Anterior cingulate cortex (tissue), 58 donors: ENCODE data around the gene IL12RB2.

Experiments used
- DNase-seq, 58 donors: peaks; one replicate each; lab custom pipeline; 2025; lab: John Stamatoyannopoulos, UW

IL12RB2 gene

GRCh38 chr1:67307251-67308060 lies at the start of gene IL12RB2:
IL12RB2 (plus strand) TSS chr1:67307873; CDS start chr1:67320369, 12,496 bp downstream.
- peak in 2 of 58 donors; percentile 3 to 38 for DNase-seq

GRCh38 chr1:67261680-67262079 lies 46.0 kb upstream of the IL12RB2 start:
- DNase-seq = no peak

- no peak for DNase-seq
Measured at GRCh38 chr1:67262735-67263134, 44.9 kb upstream of the IL12RB2 start.

- DNase-seq = no peak
Measured at GRCh38 chr1:67264152-67264551, 43.5 kb upstream of the IL12RB2 start.

- DNase-seq = no peak
Measured at GRCh38 chr1:67264899-67265298, 42.8 kb upstream of the IL12RB2 start.

GRCh38 chr1:67269061-67269460 lies 38.6 kb upstream of the IL12RB2 start:
- no peak for DNase-seq

GRCh38 chr1:67270541-67270940 lies 37.1 kb upstream of the IL12RB2 start:
- DNase-seq = no peak

- DNase-seq = no peak
Measured at GRCh38 chr1:67273591-67273990, 34.1 kb upstream of the IL12RB2 start.

- no peak for DNase-seq
Measured at GRCh38 chr1:67274623-67275325, 32.9 kb upstream of the IL12RB2 start.

- no peak for DNase-seq
Measured at GRCh38 chr1:67280696-67281095, 27.0 kb upstream of the IL12RB2 start.

- DNase-seq = no peak
Measured at GRCh38 chr1:67281244-67281643, 26.4 kb upstream of the IL12RB2 start.

- DNase-seq = no peak
Measured at GRCh38 chr1:67285780-67286488, 21.7 kb upstream of the IL12RB2 start.

GRCh38 chr1:67290236-67290635 lies 17.4 kb upstream of the IL12RB2 start:
- DNase-seq = no peak

- no peak for DNase-seq
Measured at GRCh38 chr1:67294836-67295617, 12.6 kb upstream of the IL12RB2 start.

- DNase-seq = no peak
Measured at GRCh38 chr1:67298762-67299161, 8.9 kb upstream of the IL12RB2 start.

GRCh38 chr1:67299296-67299695 lies 8.4 kb upstream of the IL12RB2 start:
- no peak for DNase-seq

- no peak for DNase-seq
Measured at GRCh38 chr1:67300561-67300960, 7.1 kb upstream of the IL12RB2 start.

GRCh38 chr1:67304023-67304422 lies 3.6 kb upstream of the IL12RB2 start:
- DNase-seq = no peak

GRCh38 chr1:67306547-67306946 lies 1.1 kb upstream of the IL12RB2 start:
- no peak for DNase-seq

GRCh38 chr1:67308136-67308535 lies 463 bp downstream of the IL12RB2 start:
- DNase-seq = no peak
